D341Med (cell line): Measurements from ENCODE around the gene FOXO3.

Source experiments
- DNase-seq: peaks from one replicate; pipeline ENCODE4 v3.0.0; 2012; ENCODE audit warnings: low spot score

The FOXO3 gene

GRCh38 chr6:108684771-108685329 lies 124.1 kb downstream of the FOXO3 start:
- DNase-seq: no peak

DNA sequence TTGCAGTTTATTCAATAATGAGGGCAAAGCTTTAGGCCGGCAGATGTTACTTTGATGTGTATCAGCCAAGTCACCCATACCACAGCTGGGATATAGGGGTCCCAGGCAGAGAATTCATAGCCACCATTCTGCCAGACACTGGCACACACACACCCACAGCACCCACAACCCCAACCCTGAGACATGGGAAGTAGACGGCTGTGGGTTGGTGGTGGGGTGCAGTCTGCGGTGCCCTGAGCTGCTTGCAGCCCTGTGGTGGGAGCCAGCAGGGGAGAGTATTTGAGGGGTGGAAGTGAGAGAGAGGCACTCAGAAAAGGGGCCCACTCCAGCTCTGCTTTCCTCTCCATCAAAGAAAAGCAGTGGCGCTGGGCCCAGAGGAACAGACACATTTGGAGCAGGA lies 125.3 kb downstream of the FOXO3 start:
- DNase-seq: no peak

- DNase-seq: no peak
These were observed 126.2 kb downstream of the FOXO3 start for GRCh38 chr6:108686896-108687295.

DNA sequence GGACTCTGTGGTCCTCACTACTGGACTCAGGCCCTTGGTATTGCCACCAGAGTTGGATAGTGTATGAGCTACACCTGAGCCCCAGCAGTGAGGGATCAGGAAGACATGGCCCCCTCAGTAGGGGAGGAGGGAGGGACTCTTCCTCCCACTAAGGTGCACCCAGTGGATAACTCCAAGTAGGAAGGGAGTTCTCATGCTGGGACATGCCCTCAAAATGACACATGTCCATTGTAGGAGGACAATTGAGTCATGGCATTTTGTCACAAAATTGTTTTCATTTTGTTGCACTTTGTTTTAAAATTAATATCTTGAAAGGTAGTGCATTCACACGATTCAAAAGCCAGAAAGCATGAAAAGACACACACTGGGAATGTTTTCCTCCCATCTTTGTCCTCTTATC lies 127.2 kb downstream of the FOXO3 start:
- DNase-seq: no peak

- DNase-seq: no peak
These were observed 128.8 kb downstream of the FOXO3 start for GRCh38 chr6:108689272-108690161.

DNA sequence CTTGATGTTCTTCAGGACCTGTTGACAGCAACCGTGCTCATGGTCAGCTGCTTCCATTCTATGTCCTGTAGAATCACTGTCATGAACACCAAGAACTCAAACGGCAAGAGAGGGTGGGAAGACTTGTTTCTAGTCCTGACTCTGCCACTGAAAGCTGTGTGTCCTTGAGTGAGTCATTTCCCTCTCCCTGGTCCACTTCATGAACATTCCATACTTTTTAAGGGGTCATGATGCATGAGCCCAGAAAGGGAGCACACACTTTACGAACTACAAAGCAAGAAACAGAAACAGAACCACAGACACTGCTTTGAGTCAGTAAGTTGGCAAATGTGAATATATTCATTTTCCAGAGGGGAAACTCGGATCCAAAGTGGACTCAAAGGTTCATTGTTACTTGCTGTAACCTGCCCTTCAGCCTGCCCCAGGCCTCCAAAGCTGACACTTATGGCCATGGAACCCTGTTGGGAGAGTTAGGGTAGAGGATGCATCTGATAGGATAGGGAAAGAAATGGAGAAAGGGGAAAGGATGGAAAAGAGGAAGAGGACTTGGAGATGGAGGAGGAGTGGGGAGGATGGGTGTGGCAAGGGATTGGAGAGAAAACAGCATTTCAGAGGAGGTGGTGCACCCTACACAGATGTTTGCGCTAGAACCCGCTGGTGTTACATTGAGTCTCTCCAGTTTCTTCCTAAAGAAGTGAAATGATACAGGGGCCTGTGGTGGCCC lies 129.8 kb downstream of the FOXO3 start:
- no peak for DNase-seq

- no peak for DNase-seq
These were observed 132.9 kb downstream of the FOXO3 start for GRCh38 chr6:108693430-108694154.

DNA sequence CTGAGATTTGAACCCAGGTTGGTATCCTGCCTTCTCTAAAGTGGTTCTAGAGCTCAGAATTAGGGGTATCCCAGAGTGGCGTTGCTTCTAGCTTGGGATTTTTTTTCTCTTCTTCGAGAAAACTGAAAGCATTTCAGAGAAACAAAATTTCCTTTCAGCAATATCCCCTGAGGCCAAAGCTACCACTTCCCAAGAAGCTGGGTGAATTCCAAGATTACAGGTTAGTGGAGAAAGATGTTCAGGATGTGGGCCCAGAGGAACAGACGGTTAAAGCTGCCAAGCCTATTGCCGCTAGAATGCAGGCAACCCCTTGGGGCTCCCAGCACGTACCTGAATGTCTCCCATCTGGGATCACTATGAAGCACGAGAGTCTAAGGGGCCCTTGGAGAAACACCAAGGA lies 134.1 kb downstream of the FOXO3 start:
- DNase-seq: no peak

DNA sequence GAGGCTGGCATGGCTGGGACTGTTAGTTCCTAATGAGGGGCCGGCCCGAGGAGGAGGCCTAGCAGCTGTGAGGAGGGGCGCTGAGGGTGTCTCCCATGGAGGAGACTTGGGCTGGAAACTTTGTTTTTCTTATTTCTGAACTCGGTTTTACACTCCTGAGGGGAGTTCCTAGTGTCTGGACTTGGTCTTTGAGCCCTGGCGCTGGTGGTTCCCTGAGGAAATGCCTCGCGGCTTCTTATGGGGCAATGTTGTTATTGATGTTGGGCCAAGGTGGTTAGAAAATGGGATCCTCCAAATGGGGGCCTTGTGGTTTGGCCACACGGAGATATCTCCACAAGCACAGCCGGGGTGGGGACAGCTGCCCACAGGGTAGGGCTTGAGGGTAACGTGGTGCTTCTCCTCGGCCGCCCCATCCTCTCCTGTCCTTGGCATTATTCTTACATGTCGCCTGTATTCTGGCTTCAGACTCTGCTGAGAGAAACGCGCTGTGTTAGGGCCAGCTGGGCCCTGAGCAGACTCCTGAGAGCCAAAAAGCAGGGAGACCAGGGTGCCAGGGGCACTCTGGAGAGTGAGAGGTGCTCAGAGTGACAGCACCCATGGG lies 136.9 kb downstream of the FOXO3 start:
- DNase-seq: no peak

- no peak for DNase-seq
These were observed 138.0 kb downstream of the FOXO3 start for GRCh38 chr6:108698593-108699289.

DNA sequence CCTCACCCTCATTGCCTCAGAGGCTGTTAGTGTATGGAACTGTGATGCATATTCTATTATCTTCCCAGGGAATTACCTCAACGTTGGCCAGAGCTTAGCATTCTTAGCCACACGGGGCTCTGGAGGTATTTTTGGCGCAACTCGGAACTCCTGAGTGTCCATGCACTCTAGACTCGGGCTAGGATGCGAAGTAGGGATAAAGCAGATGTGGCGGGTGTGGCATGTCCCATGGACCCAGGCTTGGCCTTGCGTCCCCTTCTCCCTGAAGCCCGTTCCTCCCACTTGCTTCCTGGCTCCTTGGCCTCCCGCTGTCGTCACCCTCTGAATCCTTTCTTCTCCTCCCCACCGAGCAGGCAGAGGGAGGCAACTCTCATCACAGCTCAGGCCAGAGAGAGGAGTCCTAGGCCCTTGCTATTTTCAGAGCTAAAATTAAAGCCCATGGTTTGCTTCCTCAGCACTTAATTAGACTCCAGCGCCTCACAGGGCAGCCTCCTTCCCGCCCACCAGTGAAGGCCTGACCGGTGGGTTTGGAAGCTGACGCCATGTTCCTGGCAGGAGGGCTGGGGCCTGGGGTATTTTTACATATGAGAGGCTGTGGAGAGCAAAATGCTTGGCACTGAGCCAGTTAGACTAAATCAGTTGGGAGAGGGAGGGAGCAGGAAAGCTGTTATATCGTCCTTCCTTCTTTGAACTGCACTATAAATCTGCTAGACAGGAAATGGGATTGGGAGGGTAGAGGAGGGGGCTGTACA lies 138.7 kb downstream of the FOXO3 start:
- no peak for DNase-seq

DNA sequence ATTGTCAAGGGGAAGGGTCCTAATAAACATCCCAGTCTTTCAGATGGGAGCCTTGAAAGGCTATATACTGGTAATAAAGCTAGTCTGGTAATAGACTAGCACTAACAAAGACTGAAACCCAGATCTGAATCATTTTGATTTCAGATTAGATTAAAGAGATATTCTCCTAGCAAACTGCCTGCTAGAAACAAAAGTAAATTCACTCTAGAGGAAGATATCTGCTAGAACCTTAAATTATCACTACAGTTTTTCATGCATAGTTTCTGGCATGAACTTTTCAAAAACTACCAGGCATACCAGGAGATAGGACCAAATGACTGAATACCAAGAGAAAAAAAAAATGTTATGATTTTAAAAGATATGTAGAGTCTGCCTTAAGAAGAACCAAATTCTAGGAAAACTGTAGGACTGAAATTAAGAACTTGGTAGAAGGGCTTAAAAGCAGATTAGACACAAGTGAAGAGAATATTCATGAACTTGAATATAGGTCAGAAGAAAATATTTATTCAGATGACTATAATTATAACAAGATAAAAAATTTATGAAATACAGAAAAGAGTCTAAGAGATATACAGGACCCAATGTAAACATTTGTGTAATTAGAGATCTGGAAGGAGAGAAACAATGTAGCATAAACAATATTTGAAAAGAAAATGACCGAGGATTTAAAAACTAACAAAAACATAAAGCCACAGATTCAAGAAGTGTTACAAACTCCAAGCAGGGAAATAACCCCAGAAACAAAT lies 141.6 kb downstream of the FOXO3 start:
- no peak for DNase-seq

- no peak for DNase-seq
These were observed 145.9 kb downstream of the FOXO3 start for GRCh38 chr6:108706649-108707048.

DNA sequence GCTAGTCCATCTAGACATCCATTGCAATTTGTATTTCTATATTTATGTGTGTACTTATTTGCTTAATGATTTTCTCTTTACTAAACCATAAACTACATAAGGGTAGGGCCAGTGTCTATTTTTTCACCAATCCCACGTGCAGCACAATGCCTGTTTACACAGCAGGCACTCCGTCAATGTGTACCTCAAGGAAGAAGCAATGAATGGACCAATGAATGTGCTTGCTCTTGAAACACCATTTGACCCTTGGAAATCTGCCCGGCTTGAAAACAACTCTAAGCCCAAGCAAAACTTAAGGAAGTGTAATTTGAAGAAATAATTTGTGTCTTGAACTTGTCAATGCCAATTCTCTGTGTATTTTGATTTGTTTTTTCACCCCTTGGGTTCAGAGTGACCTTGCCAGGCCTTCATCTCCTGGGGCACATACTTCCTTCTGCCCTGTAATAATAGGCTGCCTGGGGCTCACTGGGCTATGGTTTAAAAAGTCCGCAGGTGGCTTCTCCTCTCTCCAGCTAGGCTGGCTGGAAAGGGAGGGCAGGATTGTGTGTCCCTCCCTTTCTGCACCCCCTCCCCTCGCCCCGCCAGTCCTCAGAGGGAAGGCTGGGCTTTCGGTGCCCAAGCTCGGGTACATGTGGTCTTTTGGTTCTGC lies 146.7 kb downstream of the FOXO3 start:
- DNase-seq: no peak

DNA sequence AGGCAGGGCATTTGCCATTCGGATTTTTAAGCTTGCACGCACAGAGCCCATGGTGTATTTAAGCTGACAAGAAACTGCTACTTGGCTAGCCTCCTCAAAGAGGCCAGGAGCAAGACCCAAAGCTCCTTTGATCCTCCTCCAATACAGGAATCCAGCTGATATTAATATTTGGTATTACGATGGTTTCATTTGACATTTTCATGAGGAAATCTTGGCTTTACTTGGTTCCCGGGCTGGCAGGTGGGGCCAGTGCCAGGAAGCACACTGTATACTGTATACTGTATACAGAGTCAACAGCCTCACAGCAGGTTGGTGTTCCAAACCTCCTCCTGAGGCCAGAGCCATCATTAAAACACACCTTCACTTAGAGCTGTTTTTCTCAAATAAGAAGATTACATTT lies 149.3 kb downstream of the FOXO3 start:
- DNase-seq: no peak

- DNase-seq: no peak
These were observed 149.8 kb downstream of the FOXO3 start for GRCh38 chr6:108710551-108710950.

DNA sequence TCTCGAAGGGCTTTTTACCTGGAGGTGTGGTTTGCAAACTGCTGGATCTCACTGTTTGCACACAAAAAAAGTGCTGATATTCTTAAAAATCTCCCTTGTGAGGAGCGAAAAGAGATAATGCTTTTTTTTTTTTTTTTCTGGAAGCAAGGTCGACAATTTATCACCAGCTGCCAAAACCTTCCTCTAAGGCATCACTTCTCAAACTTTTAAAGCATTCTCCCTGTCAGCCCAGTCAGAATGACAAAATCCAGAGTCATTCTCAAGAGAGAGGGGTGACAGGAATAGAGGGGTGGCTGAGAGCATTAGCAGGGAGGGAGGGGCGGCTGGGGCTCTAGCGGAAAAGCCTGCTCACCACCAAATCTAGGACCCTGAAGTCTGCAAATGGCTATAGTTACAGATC lies 150.4 kb downstream of the FOXO3 start:
- no peak for DNase-seq

DNA sequence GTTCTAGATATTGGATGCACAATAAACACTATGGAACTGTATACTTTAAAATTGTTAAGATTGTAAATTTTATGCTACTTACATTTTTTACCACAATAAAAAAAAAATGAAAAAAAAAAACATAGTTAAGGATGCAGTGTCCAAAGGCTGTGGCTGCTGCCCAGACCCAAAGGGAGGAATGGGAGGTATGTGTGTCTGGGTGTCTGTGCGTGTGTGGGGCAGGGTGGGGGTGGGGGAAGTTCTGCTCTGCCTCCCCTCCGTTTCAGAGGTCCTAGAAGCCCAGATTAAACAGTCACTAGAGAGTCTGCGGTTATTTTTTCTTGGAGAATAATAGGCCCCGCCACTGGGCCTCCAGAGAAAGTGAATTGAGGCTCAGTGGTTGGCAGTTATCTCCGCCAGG lies 151.1 kb downstream of the FOXO3 start:
- DNase-seq: no peak

DNA sequence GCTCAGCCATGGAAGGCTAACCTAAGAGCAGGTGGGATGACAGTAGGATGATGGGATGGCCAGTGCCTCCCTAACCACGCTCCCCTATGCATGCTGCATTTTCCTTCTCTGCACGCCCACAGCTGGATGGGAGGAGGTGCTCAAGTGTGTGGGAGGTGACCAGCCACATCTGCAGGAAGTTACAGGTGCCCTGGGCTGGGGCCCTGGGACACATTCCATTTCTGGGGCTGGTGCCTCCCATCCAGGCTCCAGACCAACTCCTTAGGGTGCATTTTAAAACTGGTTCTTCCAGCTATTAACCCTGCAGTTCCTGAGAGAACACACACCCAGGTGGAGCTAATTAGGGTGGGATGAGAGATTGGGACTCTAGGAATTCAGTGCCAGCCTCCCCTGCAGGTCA lies 152.2 kb downstream of the FOXO3 start:
- DNase-seq: no peak
